DND-41 (cell line): Measurements from ENCODE around the gene EPC2.

Experiments used
- CTCF ChIP-seq: IDR thresholded peaks from 2 replicates; pipeline ENCODE4 v1.5.1; 2012; ENCODE audit warnings: borderline replicate concordance, low read length, moderate library complexity, mild to moderate bottlenecking; ENCODE audit not compliant: poor library complexity, severe bottlenecking; ENCODE audit errors: extremely low read depth
- EZH2 ChIP-seq: IDR thresholded peaks from 3 replicates; pipeline ENCODE4 v1.6.1; 2012; ENCODE audit warnings: borderline replicate concordance, low read depth, mild to moderate bottlenecking, moderate library complexity, low read length, inconsistent platforms; ENCODE audit not compliant: severe bottlenecking

GRCh38 chr2:148814860-148815419 is 170.4 kb downstream of the EPC2 start:
- TF ChIP-seq CTCF (no peak), EZH2 (no peak)
